KMS-11 (cell line): ENCODE data around the gene ORC3.
A peak's percentile ranks its signal among the peaks of the same experiment; 100 is the strongest.

Source experiments
- H2AFZ ChIP-seq: fragments of 200-600 bp; sonication (generic); 2 replicates; pipeline ENCODE4 v1.6.1; 2016; ENCODE audit warnings: antibody characterized with exemption, mixed run types, low read depth
- H3K27ac ChIP-seq: fragments of 200-600 bp; sonication (generic); 2 replicates; pipeline ENCODE4 v1.6.1; 2016; ENCODE audit warnings: mild to moderate bottlenecking, mixed run types
- H3K27me3 ChIP-seq: fragments of 200-600 bp; sonication (generic); 2 replicates; pipeline ENCODE4 v1.6.1; 2017; ENCODE audit warnings: mild to moderate bottlenecking, low read depth, mixed run types, moderate library complexity; ENCODE audit not compliant: insufficient read depth
- H3K36me3 ChIP-seq: fragments of 200-600 bp; sonication (generic); 2 replicates; pipeline ENCODE4 v1.6.1; 2017; ENCODE audit warnings: mild to moderate bottlenecking, mixed run types; ENCODE audit not compliant: insufficient read depth
- H3K4me1 ChIP-seq: fragments of 200-600 bp; sonication (generic); 2 replicates; pipeline ENCODE4 v1.6.1; 2016; ENCODE audit warnings: mild to moderate bottlenecking, low read depth, mixed run types; ENCODE audit not compliant: poor library complexity, severe bottlenecking
- H3K4me2 ChIP-seq: fragments of 200-600 bp; sonication (generic); 2 replicates; pipeline ENCODE4 v1.7.0; 2016; ENCODE audit warnings: mild to moderate bottlenecking, mixed run types
- H3K4me3 ChIP-seq: fragments of 200-600 bp; sonication (generic); IDR thresholded peaks from 2 replicates; pipeline ENCODE4 v1.6.1; 2017; ENCODE audit warnings: low read depth, low read length, mixed read lengths; ENCODE audit not compliant: insufficient read depth
- H3K79me2 ChIP-seq: fragments of 200-600 bp; sonication (generic); 2 replicates; pipeline ENCODE4 v1.6.1; 2016; ENCODE audit warnings: low read depth, mixed run types; ENCODE audit not compliant: insufficient read depth
- H3K9ac ChIP-seq: fragments of 200-600 bp; sonication (generic); 2 replicates; pipeline ENCODE4 v1.6.1; 2016; ENCODE audit warnings: mild to moderate bottlenecking, mixed run types
- H4K20me1 ChIP-seq: fragments of 200-600 bp; sonication (generic); 2 replicates; pipeline ENCODE4 v1.6.1; 2016; ENCODE audit warnings: mild to moderate bottlenecking, mixed run types; ENCODE audit not compliant: insufficient read depth
- TF ChIP-seq, protein P1 (sequence below): fragments of 200-600 bp; sonication (generic); conservative IDR thresholded peaks from 2 replicates; pipeline ENCODE4 v1.6.1; 2017; ENCODE audit warnings: low read depth, mild to moderate bottlenecking, antibody characterized with exemption, low read length, moderate library complexity, mixed read lengths

ORC3 gene

GRCh38 chr6:87699576-87699975 is 109.6 kb downstream of the ORC3 start:
- Histone ChIP-seq H2AFZ (no peak overlapping the region), H3K36me3 (0 out of 2 replicates have a peak, but pooled peaks cover 2% of the 10 kb centered on the region), H3K4me3 (no peak overlapping the region), H3K27me3 (no peaks in the 10 kb centered on the region), H3K4me2 (peak overlapping the region; percentile 74), H4K20me1 (peaks cover 30% of the 10 kb centered on the region), H3K79me2 (peaks cover 75% of the 10 kb centered on the region), H3K9ac (peak overlapping the region; percentile 93), H3K27ac (peak overlapping the region; percentile 94), H3K4me1 (peaks cover 44% of the 10 kb centered on the region)
- TF ChIP-seq, protein P1, sequence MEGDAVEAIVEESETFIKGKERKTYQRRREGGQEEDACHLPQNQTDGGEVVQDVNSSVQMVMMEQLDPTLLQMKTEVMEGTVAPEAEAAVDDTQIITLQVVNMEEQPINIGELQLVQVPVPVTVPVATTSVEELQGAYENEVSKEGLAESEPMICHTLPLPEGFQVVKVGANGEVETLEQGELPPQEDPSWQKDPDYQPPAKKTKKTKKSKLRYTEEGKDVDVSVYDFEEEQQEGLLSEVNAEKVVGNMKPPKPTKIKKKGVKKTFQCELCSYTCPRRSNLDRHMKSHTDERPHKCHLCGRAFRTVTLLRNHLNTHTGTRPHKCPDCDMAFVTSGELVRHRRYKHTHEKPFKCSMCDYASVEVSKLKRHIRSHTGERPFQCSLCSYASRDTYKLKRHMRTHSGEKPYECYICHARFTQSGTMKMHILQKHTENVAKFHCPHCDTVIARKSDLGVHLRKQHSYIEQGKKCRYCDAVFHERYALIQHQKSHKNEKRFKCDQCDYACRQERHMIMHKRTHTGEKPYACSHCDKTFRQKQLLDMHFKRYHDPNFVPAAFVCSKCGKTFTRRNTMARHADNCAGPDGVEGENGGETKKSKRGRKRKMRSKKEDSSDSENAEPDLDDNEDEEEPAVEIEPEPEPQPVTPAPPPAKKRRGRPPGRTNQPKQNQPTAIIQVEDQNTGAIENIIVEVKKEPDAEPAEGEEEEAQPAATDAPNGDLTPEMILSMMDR = no peak

DNA sequence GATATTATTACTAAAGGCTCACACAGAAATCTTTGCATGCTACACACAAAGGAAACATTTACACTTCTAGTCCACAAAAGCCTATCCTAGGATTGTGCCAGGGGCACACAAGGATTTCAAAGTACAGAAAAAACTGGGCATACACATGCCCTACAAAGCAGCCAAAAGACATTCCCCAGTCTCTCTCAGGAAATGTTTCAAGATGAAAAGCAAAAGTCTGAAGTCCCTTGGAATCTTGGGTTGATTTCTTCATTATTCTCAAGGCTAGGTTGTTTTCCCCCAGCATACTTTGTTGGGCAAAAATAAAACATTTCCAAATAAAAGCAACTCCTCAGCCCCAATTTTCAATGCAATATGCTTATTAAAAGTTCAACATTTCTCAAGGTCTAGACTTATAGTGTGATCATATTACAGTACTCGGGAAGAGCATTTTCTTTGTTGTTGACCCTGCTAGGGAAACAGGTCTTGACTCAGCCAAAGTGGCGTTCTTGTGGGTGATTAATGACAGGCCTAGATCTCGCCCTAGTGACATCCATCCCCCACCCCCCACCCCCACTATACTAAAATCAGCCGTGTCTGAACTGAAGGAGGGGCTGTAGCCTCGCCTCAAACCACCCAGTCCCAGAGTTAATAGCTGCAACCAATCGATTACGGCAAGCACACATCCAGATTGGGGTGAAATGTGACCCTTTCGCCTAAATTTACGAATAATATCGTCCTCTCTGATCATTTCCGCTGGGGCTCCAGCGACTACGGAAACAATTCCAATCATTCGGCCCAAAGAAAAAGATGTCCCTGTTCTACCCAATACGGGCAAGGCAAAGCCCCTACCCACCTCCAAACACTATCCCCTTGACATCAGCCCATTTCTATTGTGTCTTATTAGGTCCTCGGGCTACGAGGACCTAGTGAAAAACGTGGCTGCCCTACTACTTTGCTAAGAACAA is 110.7 kb downstream of the ORC3 start:
- H3K27ac ChIP-seq = peak overlapping the region; percentile 94
- TF ChIP-seq, protein P1 = no peak
- H3K36me3 ChIP-seq = 0 out of 2 replicates have a peak, but pooled peaks cover under 1% of the 10 kb centered on the region
- H3K9ac ChIP-seq = peak overlapping the region; percentile 93
- H3K4me1 ChIP-seq = peaks cover 39% of the 10 kb centered on the region
- H3K4me2 ChIP-seq = peak overlapping the region; percentile 74
- H3K27me3 ChIP-seq = no peaks in the 10 kb centered on the region
- peaks cover 64% of the 10 kb centered on the region for H3K79me2 ChIP-seq
- H2AFZ ChIP-seq = no peak overlapping the region
- no peak overlapping the region for H3K4me3 ChIP-seq
- H4K20me1 ChIP-seq = peaks cover 19% of the 10 kb centered on the region

DNA sequence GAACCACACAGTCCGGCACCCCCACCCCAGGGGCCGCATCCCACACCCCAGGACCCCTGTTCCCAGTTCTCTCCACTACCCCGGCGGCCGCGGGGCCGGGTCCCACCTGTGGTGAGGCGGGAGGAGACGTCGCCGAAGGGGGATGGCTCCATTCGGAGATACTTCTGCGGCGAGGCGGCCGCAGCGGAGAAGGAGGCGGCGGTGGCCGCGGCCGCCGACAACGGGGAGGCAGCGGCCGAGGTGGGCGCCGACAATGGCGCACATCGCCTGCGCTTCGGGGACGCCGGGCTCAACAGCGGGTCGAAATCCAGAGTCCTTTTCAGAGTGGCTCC is 111.4 kb downstream of the ORC3 start:
- no peak overlapping the region for H2AFZ ChIP-seq
- H3K79me2 ChIP-seq = peaks cover 58% of the 10 kb centered on the region
- peaks cover 32% of the 10 kb centered on the region for H3K4me1 ChIP-seq

DNA sequence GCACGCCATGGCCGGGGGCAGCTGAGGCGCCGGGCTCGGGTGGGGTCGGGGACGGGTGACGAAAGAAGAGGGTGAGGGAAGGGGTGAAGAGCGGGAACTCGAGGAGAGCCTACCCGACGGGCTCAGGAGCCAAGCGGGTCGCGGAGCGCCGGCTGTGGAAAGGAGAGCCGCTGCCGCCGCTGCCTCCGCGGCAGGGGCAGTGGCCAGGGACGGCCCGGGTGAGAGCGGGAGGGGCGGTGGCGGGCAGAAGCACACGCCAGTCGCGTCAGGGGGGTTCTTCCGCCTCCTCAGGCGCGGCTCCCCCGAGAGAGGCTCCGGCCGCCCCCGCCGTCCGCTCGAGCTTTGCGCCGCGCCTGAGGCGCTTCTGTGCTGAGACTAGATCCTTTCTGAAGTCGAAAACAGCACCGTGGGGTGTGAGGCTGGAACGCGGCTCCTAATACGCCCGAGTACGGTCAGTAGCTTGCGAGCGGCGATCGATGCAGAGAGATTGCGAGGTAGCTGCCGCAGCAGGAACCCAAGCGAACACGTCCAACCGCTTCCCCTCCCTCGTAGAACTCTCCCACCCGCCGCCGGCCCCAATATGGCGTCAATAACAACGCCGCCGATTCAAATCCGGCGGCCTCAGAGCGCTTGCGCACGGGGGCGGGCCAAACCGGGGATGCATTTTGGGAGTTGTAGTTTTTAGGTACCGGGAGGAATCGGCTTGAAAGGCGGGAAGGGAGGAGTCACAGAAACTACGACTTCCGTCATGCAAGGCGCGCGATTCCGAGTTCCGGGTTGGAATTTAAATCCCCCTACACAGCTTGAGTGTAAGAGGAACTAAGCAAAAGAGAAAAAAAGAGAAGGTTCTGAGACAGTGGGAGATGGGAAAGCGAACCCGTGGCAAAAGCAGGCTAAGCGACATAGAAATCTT is 112.0 kb downstream of the ORC3 start, which contains the start of gene AKIRIN2:
AKIRIN2 (minus strand) TSS at position 558 of the 913 bp plus-strand sequence; CDS start at position 9, 549 bp downstream.
- H3K4me1 ChIP-seq = peaks cover 32% of the 10 kb centered on the region
- H2AFZ ChIP-seq = peak within 1 kb of the TSS; percentile 35
- peak within 1 kb of the TSS; percentile 48 for H3K4me2 ChIP-seq
- no peaks in the 10 kb centered on the region for H3K36me3 ChIP-seq
- peak within 1 kb of the TSS; percentile 94 for H3K27ac ChIP-seq
- H3K4me3 ChIP-seq = no peak within 1 kb of the TSS
- TF ChIP-seq, protein P1 = no peak
- H4K20me1 ChIP-seq = peaks cover 12% of the 10 kb centered on the region; the same call in 1 of the 2 replicates
- H3K27me3 ChIP-seq = no peaks in the 10 kb centered on the region
- H3K79me2 ChIP-seq = peaks cover 51% of the 10 kb centered on the region
- H3K9ac ChIP-seq = peak within 1 kb of the TSS; percentile 93

More for the DNA sequence above, 111.4 kb downstream of the ORC3 start:
- Histone ChIP-seq H3K36me3 (no peaks in the 10 kb centered on the region), H3K4me3 (no peak overlapping the region), H4K20me1 (peaks cover 12% of the 10 kb centered on the region), H3K4me2 (peak overlapping the region; percentile 48; the same call in 1 of the 2 replicates), H3K27ac (peak overlapping the region; percentile 94), H3K27me3 (no peaks in the 10 kb centered on the region), H3K9ac (peak overlapping the region; percentile 93)
- TF ChIP-seq, protein P1 = no peak
